Activated CD4-positive, alpha-beta T cell treated with anti-CD3 and anti-CD28 coated beads, Interleukin-2, Interleukin-4, amounts not matched to agents 100 ng/mL and 50 ng/mL, durations not matched to agents 16 hours and 8 hours (primary cell): Measurements from ENCODE around the gene WDR82.

Source experiments
- DNase-seq: peaks from one replicate; pipeline ENCODE4 v3.0.0-alpha.2; 2020; ENCODE audit warnings: low spot score

WDR82 gene

DNA sequence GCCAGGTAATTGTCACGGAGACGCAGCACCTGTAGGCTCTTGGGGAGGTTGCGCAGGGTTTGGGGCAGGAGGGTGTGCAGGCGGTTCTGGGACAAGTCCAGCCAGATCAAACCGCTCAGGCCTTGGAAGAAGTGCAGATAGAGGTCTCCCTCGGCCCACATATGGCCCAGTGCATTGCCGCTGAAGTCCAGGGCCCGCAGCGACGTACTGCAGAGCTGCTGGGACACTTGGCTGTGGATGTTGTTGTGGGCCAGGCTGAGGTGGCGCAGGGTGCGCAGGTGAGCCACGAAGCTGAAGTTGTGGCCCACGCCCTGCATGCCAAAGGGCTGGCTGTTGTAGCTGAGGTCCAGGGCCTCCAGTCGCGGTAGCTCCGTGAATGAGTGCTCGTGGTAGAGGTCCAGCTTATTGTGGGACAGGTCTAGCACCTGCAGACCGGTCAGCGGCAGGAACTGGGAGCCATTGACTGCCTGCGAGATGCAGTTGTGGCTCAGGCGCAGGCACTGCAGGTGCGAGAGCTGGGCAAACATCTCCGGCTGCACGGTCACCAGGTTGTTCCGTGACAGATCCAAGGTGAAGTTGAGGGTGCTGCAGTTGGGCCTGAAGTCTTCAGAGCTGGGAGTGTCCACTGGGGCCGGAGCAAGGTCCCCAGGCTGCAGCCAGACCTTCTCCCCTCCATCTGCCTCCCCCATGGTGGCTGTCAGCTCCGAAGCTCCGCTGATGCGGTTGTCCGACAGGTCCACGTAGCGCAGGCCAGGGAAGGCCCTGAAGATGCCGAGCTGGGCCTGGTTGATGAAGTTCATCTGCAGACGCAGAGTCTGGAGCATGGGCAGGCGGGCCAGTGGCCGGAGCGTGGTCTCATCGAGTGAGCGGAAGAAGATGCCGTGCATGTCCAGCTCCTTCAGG is 55.9 kb downstream of the WDR82 start:
- no peak for DNase-seq

DNA sequence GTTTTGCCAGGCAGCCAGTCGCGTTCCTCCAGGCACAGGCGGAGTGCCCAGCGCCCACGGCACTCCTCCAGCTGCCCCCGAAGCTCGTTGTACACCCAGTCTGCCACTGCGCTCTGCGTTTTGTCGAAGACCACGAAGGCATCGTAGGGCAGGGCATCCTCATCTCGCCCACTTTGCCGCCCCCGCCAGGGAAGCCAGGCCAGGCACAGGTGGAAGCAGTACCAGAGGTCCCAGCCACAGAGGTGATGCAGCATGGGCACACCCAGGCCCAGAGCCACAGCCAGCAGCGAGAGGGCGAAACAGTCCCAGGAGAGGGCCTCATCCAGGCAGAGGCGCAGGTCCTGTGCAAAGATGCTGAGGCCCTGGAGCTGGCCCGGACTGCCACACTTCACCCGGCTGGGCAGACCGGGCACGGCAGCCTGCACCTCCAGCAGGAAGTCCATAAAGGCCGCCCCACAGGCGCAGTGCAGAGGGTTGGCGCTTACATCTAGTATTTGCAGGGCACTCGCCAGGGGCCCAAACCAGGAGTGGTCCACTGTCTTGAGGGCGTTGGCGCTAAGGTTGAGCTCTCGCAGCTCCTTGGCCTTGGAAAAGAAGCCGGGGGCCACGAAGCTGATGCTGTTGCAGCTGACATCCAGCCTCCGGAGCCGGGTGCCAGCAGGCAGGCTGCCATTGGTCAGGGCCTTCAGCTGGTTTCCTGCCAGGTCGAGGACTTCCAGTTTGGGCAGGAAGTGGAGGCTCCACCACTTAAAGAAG is 56.7 kb downstream of the WDR82 start:
- DNase-seq, result no peak

DNA sequence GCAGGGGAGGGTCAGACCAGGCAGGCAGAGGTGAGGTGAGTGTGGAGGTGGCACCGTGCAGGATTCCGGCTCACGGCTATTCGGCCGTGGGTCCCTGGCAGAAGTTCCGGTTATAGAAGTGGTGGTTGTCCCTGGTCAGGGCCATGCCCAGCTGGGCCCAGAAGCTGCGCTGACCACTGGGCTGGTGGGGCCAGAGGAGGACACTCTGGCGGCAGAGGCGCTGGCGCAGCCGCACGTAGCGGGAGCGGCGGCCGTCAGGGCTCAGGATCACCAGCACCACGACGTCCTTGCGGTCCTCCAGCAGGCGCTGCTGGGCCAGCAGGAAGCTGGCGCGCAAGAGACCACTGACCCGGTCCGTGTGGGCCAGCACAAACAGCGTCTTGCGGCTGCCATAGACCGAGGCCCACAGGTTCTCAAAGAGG is 57.3 kb downstream of the WDR82 start:
- no peak for DNase-seq

DNA sequence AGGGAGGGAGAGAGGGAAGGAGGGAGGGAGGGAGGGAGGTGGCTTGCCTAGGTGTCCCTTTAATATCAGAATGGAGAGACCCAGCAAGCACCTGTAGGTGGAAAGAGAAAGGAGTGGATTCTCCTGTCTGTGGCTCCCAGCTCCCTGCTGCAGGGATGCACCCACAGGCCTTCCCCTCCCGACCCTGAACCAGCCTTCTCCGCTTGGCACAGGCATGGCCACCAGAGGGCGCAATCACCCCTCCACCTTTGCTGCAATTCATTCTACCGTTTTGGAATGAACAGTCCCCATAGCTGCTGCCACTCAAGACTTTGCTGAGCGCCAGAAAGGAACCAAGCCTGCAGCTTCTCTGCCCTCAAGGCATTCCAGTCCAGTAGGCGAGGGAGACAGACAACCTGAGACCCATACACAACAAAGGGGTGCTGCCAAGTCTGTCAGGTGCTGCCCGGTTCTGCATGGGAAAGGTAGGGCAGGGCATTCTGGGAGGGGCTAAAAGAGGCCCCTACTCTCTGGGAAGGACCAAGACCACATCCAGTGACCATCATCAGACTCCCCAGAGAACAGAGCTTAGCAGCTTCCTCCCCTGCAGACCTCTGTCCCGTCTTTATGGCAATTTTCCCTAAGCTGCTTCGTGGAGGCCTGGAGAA is 57.9 kb downstream of the WDR82 start:
- peak; percentile 90 for DNase-seq

DNA sequence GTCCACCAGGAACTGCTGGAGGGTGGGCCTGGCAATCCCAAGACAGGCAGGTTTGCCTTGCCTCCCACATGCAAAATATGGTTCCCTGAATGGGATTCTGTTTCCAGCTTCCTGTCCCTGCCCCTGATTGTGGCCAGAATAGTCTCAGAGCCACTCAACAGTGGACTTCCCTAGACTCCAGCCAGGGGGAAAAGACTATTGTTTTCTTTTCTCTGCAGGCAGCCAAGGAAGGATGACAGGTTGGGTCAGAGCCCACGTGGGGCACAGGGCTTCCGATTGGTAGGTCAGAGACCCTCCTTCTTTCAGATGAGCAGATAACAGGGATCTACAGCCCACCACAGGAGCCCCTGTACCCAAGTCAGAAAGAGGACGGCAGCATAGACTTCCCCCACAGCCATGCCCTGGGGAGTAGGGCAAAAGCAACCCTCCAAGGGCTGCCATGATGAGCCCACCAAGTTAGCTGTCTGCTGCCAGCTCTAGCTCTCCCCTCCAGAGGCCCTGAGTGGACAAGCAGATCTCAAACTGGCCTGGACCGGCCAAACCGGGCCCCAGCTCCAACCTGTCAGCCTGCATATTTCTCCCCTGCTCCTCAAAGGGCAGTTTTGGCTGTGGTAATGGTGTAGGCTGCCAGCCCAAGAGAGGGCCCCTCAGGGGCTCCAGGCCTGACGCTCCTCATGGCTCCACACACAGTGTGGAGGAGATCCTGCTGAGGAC is 59.4 kb downstream of the WDR82 start:
- DNase-seq, result no peak

DNA sequence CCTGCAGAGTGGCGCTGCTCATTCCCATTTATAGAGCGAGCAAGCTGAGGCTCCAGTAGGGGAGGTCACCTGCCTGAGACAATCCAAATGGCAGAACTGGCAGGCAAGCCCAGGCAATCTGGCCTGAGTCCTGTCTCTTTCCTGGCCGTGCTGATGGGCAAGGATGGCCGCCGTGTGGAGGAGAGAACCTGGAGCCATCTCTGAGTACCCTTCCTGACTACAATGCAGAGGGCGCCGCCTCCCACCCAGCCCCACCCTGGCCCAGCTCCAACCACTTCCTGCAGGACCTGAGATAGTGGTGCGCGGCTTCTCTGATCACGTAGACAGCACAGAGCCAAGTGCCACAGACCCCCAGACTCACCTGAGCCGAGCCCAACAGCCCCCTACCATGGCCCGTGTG is 60.0 kb downstream of the WDR82 start:
- DNase-seq, result no peak

DNA sequence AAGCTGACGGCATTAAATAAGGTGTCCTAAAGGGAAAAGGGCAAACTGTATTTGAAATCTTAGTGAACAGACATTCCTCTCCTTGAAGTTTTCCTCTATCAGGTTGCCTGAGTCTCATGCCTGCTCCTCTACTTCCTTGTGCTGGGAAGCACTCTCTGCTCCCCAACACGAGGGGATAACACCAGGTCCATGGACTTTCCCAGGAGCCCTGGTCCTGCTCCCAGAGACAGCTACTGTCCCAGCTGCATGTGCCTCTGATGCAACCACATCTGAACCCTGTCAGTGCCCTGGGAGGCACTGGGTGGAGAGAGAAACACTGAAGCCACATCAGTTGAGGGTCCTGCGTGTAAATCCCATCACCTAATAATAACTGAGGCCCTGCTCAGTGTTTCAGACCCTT is 60.4 kb downstream of the WDR82 start:
- no peak for DNase-seq

DNA sequence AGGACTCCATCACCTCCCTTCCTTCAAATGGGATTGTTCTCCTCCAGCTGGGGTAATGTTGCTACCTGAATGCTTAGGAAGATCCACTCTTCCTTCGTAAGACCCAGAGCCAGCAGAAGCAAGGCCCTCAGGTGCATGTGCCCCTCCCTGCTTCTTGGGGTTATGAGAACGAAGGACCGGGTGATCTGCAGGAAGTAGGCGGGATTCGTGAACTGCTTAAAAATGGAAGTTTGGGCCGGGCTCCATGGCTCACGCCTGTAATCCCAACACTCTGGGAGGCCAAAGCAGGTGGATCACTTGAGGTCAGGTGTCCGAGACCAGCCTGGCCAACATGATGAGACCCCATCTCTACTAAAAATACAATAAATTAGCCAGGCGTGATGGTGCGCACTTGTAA is 61.0 kb downstream of the WDR82 start:
- no peak for DNase-seq

DNA sequence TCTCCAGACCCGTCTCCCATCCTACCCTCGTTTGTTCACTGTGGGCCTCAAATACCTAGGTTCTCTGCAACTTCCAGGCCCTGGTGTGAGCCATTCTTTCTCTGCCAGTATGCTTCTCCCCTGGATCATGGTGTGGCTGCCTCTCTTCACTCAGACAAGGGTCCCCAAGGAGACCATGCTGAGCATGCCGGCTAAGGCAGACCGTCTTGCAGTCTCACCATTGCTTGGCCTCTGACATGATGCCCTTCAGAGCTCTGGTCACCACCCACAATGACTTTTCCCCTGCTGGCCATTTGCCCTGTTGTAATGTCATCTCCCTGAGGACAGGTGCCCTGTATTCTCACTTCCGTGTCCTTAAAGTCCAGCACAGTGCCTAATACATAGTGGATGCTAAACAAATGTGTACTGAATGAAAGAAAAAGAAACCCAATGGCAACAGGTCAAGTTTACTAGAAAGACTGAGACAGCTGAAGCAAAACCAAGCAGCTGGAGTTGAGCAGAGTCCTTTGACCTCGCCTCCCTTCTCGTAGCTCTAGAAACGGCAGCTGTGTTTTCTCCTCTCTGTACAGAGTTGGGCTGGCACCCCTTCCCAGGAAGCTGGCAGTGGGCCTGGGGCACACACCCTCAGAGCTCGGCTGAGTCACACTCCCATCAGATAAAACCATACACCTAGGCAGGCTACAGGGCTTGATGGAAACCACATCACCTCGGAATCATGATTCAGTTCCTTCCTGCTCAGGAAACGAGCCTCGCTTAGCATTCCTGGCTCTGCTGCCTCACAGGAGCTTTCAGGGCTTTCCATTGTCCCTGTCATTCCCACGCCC is 61.7 kb downstream of the WDR82 start:
- DNase-seq, result peak; percentile 53

DNA sequence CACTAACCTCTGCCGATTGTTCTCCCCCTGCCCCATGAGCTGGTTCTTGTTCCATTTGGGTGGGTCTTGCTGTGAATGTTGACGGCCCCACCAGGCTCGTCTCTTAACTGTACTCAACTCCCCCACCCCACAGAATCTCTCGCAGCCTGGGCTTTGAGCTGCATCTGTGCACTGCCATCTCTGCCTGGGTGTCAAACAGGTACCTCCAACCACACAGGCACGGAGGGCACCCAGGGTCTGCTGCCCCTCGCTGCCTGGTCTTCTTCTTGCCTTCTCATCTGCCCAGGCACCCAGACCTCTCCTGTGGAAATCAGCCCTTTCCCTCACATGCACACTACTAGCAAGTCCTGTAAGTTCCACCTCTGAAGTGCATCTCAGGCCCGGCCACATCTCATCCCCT is 63.1 kb downstream of the WDR82 start:
- no peak for DNase-seq

DNA sequence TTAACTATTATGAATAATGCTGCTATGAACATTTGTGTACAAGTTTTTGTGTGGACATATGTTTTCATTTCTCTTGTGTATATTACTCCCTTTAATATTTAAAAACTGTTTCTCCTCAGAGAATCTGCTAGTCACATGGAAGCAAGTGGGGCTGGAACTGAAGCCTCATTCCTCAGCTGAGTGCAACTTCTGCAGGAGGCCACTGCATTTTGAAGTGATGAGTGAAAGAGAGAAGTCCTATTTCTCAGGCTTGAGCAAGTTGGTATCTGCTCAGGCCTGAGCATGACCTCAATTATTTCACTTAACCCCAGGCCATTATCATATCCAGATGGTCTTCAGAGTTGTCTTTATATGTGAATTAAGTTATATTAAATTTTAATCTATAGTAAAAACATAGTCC is 64.5 kb downstream of the WDR82 start:
- DNase-seq, result no peak

DNA sequence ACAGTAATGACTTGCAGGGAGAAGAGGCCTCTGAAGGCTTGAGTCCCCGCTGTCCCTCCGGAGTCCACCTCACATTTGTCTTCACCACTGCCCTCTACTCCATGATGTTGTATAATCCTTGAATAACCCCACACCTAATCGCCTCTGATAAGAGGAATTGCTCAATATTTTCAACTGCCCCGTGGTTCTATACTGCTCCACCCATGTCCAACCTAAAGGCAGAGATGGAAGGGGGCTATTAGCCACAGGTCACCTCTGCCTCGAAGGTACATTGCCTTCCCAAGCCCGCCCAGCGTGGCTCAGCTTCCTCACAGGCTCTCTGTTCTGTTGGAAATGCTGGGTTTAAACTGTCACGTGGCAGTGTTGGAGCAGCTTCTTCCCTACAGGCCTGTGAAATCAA is 65.4 kb downstream of the WDR82 start:
- no peak for DNase-seq

DNA sequence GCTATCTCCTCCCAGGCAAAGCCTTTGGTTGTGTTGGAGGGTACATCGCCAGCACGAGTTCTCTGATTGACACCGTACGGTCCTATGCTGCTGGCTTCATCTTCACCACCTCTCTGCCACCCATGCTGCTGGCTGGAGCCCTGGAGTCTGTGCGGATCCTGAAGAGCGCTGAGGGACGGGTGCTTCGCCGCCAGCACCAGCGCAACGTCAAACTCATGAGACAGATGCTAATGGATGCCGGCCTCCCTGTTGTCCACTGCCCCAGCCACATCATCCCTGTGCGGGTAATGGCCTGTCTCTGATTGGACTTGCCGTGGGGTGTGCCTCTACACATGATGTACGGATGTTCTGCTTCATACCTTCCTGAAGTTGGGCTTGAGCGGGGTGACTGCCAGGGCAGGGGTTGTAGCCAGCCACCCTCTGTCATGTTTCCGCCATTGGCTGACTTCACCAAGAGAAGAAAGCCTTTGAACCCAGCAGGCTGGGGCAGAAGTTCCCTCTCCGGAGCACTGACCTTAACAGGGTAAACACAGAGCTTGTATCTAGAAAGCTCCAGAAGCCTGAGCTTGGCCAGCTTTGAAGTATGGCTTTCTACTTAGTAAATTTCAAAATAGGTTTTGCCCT is 67.1 kb downstream of the WDR82 start:
- no peak for DNase-seq

DNA sequence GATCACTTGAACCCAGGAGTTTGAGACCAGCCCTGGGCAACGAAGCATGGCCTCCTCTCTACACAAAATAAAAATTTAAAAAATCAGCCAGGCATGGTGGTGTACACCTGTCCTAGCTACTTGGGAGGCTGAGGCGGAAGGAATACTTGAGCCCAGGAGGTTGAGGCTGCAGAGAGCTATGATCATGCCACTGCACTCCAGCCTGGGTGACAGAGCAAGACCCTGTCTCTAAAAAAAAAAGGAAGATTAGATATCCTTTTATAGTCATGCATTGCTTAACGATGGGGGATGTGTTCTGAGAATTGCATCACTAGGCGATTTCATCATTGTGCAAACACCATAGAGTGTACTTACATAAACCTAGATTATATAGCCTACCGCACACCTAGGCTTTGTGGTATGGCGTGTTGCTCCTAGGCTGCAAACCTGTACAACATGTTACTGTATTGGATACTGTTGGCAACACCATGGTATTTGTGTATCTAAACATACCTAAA is 67.9 kb downstream of the WDR82 start:
- no peak for DNase-seq

DNA sequence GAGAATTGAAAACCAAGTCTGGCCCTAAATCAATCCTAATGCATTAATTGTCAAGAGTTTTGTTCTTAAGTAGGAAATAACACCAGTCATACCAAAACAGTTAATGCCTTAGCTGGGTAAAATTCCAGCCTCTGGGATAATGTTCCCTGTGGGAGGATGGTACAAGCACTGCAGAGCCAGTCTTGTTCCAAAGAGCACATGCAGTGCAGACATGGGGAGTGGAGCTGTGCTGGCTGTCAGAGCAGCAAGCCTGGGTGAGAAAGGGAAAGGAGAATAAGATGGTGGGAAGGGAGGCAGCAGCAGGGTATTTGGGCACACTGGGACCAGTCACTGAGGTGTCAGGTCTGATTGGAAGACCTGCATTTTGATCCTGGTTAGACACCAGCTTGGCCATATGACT is 68.4 kb downstream of the WDR82 start:
- DNase-seq, result no peak

DNA sequence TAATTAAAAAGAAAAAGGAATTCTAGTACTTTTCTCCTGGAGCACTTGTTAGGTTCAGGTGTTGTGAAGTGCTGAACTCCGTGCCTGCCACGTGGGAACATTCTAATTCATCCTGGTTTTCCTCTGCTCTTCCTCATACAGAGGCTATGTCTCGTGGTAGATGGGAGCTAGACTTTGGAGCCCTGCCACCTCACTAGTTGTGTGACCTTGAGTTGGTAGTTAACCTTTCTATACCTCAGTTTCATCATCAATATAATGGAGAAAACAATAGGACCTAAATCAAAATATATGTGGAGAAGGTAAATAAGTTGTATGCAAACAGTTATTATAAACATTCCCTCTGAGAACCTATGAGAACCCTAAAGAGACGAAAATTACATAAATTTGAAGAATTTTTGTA is 69.9 kb downstream of the WDR82 start:
- DNase-seq, result no peak

DNA sequence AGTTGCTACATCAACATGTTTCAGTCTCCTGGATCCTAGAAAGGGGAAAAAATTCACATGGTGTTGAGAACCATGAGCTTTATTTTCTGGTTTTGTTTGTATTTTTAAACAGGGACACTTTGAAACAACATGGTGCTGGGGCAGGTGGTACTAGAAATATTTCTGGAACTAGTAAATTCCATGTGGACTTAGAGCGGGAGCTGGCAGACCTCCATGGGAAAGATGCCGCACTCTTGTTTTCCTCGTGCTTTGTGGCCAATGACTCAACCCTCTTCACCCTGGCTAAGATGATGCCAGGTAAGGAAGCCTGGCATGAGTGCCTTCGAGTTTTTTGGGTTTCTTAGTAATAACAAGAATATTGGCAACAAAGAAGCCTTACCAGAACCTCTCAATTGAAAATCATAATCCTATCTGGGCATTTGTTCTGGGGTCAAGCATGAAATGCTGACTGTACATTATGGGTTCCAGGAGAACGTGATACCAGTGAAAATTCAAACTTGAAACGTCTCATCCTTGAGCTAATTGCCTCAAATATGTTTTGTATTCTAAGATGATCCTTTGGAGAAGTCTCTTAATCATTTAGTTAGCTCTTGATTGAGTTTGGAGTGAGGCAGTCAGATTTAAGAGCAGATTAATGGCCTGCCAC is 72.6 kb downstream of the WDR82 start:
- DNase-seq, result no peak
